HL-60 (cell line): ENCODE data around the gene GNPTG.

Source experiments
- DNase-seq, 2 experiments: peaks; one replicate each; pipeline ENCODE4 v3.0.0-alpha.2; 2010 to 2020; ENCODE audit warnings: low read depth in 1 of 2, low spot score in 1 of 2
- H3K27ac ChIP-seq: fragments of 250-450 bp; sonication (Bioruptor Pico); replicated peaks from 2 replicates; pipeline ENCODE4 v1.5.1; 2020; ENCODE audit warnings: mild to moderate bottlenecking, moderate library complexity
- H3K27me3 ChIP-seq: fragments of 250-450 bp; sonication (Bioruptor Pico); 2 replicates; pipeline ENCODE4 v1.5.1; 2021; ENCODE audit warnings: mild to moderate bottlenecking, moderate library complexity; ENCODE audit not compliant: insufficient read depth, poor library complexity, severe bottlenecking
- H3K4me3 ChIP-seq: replicated peaks from 2 replicates; pipeline ENCODE4 v1.5.1; 2011; ENCODE audit warnings: mild to moderate bottlenecking, control low read depth, low read length; ENCODE audit not compliant: insufficient read depth
- GABPA ChIP-seq: IDR thresholded peaks from 2 replicates; pipeline ENCODE4 v1.6.1; 2012; ENCODE audit warnings: low read depth
- POLR2AphosphoS5 ChIP-seq: IDR thresholded peaks from 2 replicates; pipeline ENCODE4 v1.6.1; 2012; ENCODE audit warnings: low read depth
- SPI1 ChIP-seq: IDR thresholded peaks from 2 replicates; pipeline ENCODE4 v1.6.1; 2012; ENCODE audit warnings: low read depth, mild to moderate bottlenecking, borderline replicate concordance
- TF ChIP-seq, protein P1 (sequence below): IDR thresholded peaks from 2 replicates; pipeline ENCODE4 v1.6.1; 2012; ENCODE audit warnings: low read depth; ENCODE audit not compliant: insufficient replicate concordance
- TF ChIP-seq, protein P2 (sequence below): IDR thresholded peaks from one replicate; pipeline ENCODE4 v1.5.1; 2011; ENCODE audit warnings: low read length, control low read depth, inconsistent platforms; ENCODE audit not compliant: insufficient read depth

Gene GNPTG

DNA sequence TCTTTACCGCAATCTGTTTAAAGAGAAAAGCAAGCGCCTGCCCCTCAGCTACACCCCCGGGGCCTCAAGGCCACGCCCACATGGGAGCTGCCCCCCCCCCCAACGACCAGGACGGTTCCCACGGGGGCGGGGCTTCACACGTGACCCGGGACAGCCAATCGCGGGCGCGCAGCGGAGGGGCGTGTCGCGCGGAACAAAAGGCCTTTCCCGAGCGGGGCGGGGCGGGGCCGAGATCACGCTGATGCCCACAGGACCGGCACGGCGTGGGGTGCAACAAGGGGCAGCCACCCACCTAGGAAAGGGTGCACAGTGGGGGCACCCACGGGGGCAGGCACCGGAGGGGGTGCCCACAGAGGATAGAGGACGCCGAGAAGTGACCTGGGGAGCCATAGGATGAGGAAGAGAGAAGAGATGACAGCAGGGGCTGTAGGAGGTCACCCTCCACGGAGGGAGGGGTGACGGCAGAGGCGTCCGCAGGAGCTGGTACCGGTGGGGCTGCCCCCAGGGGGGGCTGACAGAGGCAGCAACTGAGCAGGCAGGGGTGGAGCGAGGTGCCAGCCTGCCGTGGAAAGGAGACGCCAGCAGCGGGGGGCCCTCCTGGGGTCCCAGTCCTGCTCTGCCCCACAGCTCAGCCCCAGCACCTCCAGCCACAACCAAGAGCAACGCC is 56.6 kb downstream of the GNPTG start:
- peak; percentile 62 to 89 for DNase-seq
- no peak overlapping the region for H3K27ac ChIP-seq
- no peak for TF ChIP-seq SPI1
- TF ChIP-seq GABPA = no peak
- TF ChIP-seq, protein P1, sequence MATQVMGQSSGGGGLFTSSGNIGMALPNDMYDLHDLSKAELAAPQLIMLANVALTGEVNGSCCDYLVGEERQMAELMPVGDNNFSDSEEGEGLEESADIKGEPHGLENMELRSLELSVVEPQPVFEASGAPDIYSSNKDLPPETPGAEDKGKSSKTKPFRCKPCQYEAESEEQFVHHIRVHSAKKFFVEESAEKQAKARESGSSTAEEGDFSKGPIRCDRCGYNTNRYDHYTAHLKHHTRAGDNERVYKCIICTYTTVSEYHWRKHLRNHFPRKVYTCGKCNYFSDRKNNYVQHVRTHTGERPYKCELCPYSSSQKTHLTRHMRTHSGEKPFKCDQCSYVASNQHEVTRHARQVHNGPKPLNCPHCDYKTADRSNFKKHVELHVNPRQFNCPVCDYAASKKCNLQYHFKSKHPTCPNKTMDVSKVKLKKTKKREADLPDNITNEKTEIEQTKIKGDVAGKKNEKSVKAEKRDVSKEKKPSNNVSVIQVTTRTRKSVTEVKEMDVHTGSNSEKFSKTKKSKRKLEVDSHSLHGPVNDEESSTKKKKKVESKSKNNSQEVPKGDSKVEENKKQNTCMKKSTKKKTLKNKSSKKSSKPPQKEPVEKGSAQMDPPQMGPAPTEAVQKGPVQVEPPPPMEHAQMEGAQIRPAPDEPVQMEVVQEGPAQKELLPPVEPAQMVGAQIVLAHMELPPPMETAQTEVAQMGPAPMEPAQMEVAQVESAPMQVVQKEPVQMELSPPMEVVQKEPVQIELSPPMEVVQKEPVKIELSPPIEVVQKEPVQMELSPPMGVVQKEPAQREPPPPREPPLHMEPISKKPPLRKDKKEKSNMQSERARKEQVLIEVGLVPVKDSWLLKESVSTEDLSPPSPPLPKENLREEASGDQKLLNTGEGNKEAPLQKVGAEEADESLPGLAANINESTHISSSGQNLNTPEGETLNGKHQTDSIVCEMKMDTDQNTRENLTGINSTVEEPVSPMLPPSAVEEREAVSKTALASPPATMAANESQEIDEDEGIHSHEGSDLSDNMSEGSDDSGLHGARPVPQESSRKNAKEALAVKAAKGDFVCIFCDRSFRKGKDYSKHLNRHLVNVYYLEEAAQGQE = no peak
- TF ChIP-seq POLR2AphosphoS5 = no peak
- TF ChIP-seq, protein P2, sequence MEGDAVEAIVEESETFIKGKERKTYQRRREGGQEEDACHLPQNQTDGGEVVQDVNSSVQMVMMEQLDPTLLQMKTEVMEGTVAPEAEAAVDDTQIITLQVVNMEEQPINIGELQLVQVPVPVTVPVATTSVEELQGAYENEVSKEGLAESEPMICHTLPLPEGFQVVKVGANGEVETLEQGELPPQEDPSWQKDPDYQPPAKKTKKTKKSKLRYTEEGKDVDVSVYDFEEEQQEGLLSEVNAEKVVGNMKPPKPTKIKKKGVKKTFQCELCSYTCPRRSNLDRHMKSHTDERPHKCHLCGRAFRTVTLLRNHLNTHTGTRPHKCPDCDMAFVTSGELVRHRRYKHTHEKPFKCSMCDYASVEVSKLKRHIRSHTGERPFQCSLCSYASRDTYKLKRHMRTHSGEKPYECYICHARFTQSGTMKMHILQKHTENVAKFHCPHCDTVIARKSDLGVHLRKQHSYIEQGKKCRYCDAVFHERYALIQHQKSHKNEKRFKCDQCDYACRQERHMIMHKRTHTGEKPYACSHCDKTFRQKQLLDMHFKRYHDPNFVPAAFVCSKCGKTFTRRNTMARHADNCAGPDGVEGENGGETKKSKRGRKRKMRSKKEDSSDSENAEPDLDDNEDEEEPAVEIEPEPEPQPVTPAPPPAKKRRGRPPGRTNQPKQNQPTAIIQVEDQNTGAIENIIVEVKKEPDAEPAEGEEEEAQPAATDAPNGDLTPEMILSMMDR = no peak
- peak overlapping the region; percentile 53 for H3K4me3 ChIP-seq
- no peaks in the 10 kb centered on the region for H3K27me3 ChIP-seq

DNA sequence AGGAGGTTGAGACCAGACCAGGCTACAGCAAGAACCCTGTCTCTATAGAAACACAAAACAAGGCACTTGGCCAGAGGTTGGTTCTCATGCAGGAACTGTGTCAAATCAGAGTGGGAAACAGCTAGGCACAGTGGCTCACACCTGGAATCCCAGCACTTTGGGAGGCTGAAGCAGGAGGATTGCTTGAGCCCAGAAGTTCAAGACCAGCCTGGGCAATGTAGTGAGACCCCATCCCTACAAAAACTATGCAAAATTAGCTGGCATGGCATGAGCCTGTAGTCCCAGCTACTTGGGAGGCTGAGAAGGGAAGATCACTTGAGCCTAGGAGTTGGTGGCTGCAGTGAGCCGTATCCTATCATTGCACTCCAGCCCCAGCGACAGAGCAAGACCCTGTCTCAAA is 61.1 kb downstream of the GNPTG start:
- TF ChIP-seq GABPA (no peak), POLR2AphosphoS5 (no peak), SPI1 (no peak)
- TF ChIP-seq, protein P2 = no peak
- TF ChIP-seq, protein P1 = no peak
- no peak overlapping the region for H3K4me3 ChIP-seq
- H3K27me3 ChIP-seq = no peaks in the 10 kb centered on the region
- H3K27ac ChIP-seq = no peak overlapping the region
- no peak for DNase-seq
